Renal pelvis (tissue), 12 donors: Measurements from ENCODE around the gene FDPS. TPM values are rescaled to one million over a fixed set of nuclear protein-coding genes. Genes with fewer than 3 reads are reported as not detected.

Experiments used
- DNase-seq: peaks from one replicate; pipeline ENCODE4 v3.0.0-alpha.2; 2013
- long read RNA-seq, 16 experiments: transcript quantifications; one replicate each; lab custom pipeline, GENCODE V29; 2026
- polyA plus RNA-seq, 3 donors: library from polyadenylated mRNA; unstranded; fragments of 120-200 nt; gene quantifications; one replicate each; pipeline ENCODE4 v1.2.1, GENCODE V29; 2013; ENCODE audit not compliant: insufficient read length in 3 of 3

Gene FDPS
- 100 to 1,000 TPM; 183 to 207 (median 202) TPM for polyA plus RNA-seq
- long read RNA-seq, donor 1, transcript FDPS-221 (10 exons, 1,198 nt): minor isoform, 8 of 133 reads
- long read RNA-seq, donor 1, transcript FDPS-206 (10 exons, 1,178 nt): major isoform, 28 of 133 reads
- long read RNA-seq, donor 1, transcript FDPS-203 (10 exons, 1,256 nt): minor isoform, 14 of 133 reads
- long read RNA-seq, donor 1, transcript FDPS-214 (2 exons, 475 nt): minor isoform, 6 of 133 reads
- long read RNA-seq, donor 1, partial matches to known transcripts: 72 of 133 reads
- long read RNA-seq, donor 1, other reads (novel, unspliced or antisense): 0 of 133 reads
- long read RNA-seq, donor 2, transcript FDPS-221 (10 exons, 1,198 nt): minor isoform, 8 of 179 reads
- long read RNA-seq, donor 2, transcript FDPS-206 (10 exons, 1,178 nt): major isoform, 31 of 179 reads
- long read RNA-seq, donor 2, transcript FDPS-203 (10 exons, 1,256 nt): minor isoform, 19 of 179 reads
- long read RNA-seq, donor 2, transcript FDPS-214 (2 exons, 475 nt): minor isoform, 6 of 179 reads
- long read RNA-seq, donor 2, partial matches to known transcripts: 106 of 179 reads
- long read RNA-seq, donor 2, other reads (novel, unspliced or antisense): 0 of 179 reads
- long read RNA-seq, donor 3, transcript FDPS-214 (2 exons, 475 nt): minor isoform, 6 of 138 reads
- long read RNA-seq, donor 3, transcript FDPS-206 (10 exons, 1,178 nt): major isoform, 32 of 138 reads
- long read RNA-seq, donor 3, transcript FDPS-203 (10 exons, 1,256 nt): minor isoform, 17 of 138 reads
- long read RNA-seq, donor 3, transcript FDPS-221 (10 exons, 1,198 nt): minor isoform, 5 of 138 reads
- long read RNA-seq, donor 3, partial matches to known transcripts: 73 of 138 reads
- long read RNA-seq, donor 3, other reads (novel, unspliced or antisense): 0 of 138 reads
- long read RNA-seq, donor 4, transcript FDPS-206 (10 exons, 1,178 nt): major isoform, 36 of 187 reads
- long read RNA-seq, donor 4, transcript FDPS-203 (10 exons, 1,256 nt): minor isoform, 22 of 187 reads
- long read RNA-seq, donor 4, transcript FDPS-221 (10 exons, 1,198 nt): minor isoform, 9 of 187 reads
- long read RNA-seq, donor 4, transcript FDPS-214 (2 exons, 475 nt): minor isoform, 9 of 187 reads
- long read RNA-seq, donor 4, partial matches to known transcripts: 101 of 187 reads
- long read RNA-seq, donor 4, other reads (novel, unspliced or antisense): 0 of 187 reads
- long read RNA-seq, donor 5, transcript FDPS-206 (10 exons, 1,178 nt): major isoform, 17 of 58 reads
- long read RNA-seq, donor 5, transcript FDPS-203 (10 exons, 1,256 nt): minor isoform, 10 of 58 reads
- long read RNA-seq, donor 5, transcript FDPS-214 (2 exons, 475 nt): minor isoform, 6 of 58 reads
- long read RNA-seq, donor 5, partial matches to known transcripts: 23 of 58 reads
- long read RNA-seq, donor 5, other reads (novel, unspliced or antisense): 0 of 58 reads
- long read RNA-seq, donor 6, transcript FDPS-206 (10 exons, 1,178 nt): major isoform, 15 of 165 reads
- long read RNA-seq, donor 6, transcript FDPS-203 (10 exons, 1,256 nt): major isoform, 15 of 165 reads
- long read RNA-seq, donor 6, partial matches to known transcripts: 121 of 165 reads
- long read RNA-seq, donor 6, other reads (novel, unspliced or antisense): 0 of 165 reads
- long read RNA-seq, donor 7, transcript FDPS-214 (2 exons, 475 nt): minor isoform, 18 of 137 reads
- long read RNA-seq, donor 7, transcript FDPS-203 (10 exons, 1,256 nt): minor isoform, 11 of 137 reads
- long read RNA-seq, donor 7, transcript FDPS-206 (10 exons, 1,178 nt): major isoform, 29 of 137 reads
- long read RNA-seq, donor 7, partial matches to known transcripts: 71 of 137 reads
- long read RNA-seq, donor 7, other reads (novel, unspliced or antisense): 0 of 137 reads
- long read RNA-seq, donor 8, transcript FDPS-206 (10 exons, 1,178 nt): major isoform, 11 of 34 reads
- long read RNA-seq, donor 8, partial matches to known transcripts: 13 of 34 reads
- long read RNA-seq, donor 8, other reads (novel, unspliced or antisense): 0 of 34 reads
- long read RNA-seq, donor 9, transcript FDPS-206 (10 exons, 1,178 nt): major isoform, 36 of 202 reads
- long read RNA-seq, donor 9, transcript FDPS-221 (10 exons, 1,198 nt): minor isoform, 8 of 202 reads
- long read RNA-seq, donor 9, transcript FDPS-203 (10 exons, 1,256 nt): minor isoform, 20 of 202 reads
- long read RNA-seq, donor 9, transcript FDPS-214 (2 exons, 475 nt): minor isoform, 10 of 202 reads
- long read RNA-seq, donor 9, partial matches to known transcripts: 119 of 202 reads
- long read RNA-seq, donor 9, other reads (novel, unspliced or antisense): 0 of 202 reads
- long read RNA-seq, donor 10, transcript FDPS-221 (10 exons, 1,198 nt): minor isoform, 5 of 115 reads
- long read RNA-seq, donor 10, transcript FDPS-203 (10 exons, 1,256 nt): minor isoform, 9 of 115 reads
- long read RNA-seq, donor 10, transcript FDPS-215 (4 exons, 680 nt): minor isoform, 6 of 115 reads
- long read RNA-seq, donor 10, transcript FDPS-206 (10 exons, 1,178 nt): major isoform, 20 of 115 reads
- long read RNA-seq, donor 10, partial matches to known transcripts: 65 of 115 reads
- long read RNA-seq, donor 10, other reads (novel, unspliced or antisense): 0 of 115 reads
- long read RNA-seq, donor 11, transcript FDPS-206 (10 exons, 1,178 nt): major isoform, 15 of 73 reads
- long read RNA-seq, donor 11, transcript FDPS-203 (10 exons, 1,256 nt): minor isoform, 10 of 73 reads
- long read RNA-seq, donor 11, transcript FDPS-221 (10 exons, 1,198 nt): minor isoform, 7 of 73 reads
- long read RNA-seq, donor 11, transcript FDPS-214 (2 exons, 475 nt): minor isoform, 5 of 73 reads
- long read RNA-seq, donor 11, partial matches to known transcripts: 33 of 73 reads
- long read RNA-seq, donor 11, other reads (novel, unspliced or antisense): 0 of 73 reads
- long read RNA-seq, donor 12, transcript FDPS-214 (2 exons, 475 nt): minor isoform, 12 of 172 reads
- long read RNA-seq, donor 12, transcript FDPS-203 (10 exons, 1,256 nt): minor isoform, 20 of 172 reads
- long read RNA-seq, donor 12, transcript FDPS-206 (10 exons, 1,178 nt): major isoform, 27 of 172 reads
- long read RNA-seq, donor 12, transcript FDPS-221 (10 exons, 1,198 nt): minor isoform, 6 of 172 reads
- long read RNA-seq, donor 12, partial matches to known transcripts: 87 of 172 reads
- long read RNA-seq, donor 12, other reads (novel, unspliced or antisense): 0 of 172 reads
- long read RNA-seq, donor 13, transcript FDPS-221 (10 exons, 1,198 nt): minor isoform, 5 of 78 reads
- long read RNA-seq, donor 13, transcript FDPS-203 (10 exons, 1,256 nt): minor isoform, 8 of 78 reads
- long read RNA-seq, donor 13, transcript FDPS-206 (10 exons, 1,178 nt): major isoform, 15 of 78 reads
- long read RNA-seq, donor 13, partial matches to known transcripts: 39 of 78 reads
- long read RNA-seq, donor 13, other reads (novel, unspliced or antisense): 0 of 78 reads
- long read RNA-seq, donor 14: 0 reads
- long read RNA-seq, donor 15, transcript FDPS-203 (10 exons, 1,256 nt): minor isoform, 17 of 243 reads
- long read RNA-seq, donor 15, transcript FDPS-215 (4 exons, 680 nt): minor isoform, 11 of 243 reads
- long read RNA-seq, donor 15, transcript FDPS-221 (10 exons, 1,198 nt): minor isoform, 7 of 243 reads
- long read RNA-seq, donor 15, transcript FDPS-206 (10 exons, 1,178 nt): major isoform, 30 of 243 reads
- long read RNA-seq, donor 15, partial matches to known transcripts: 161 of 243 reads
- long read RNA-seq, donor 15, other reads (novel, unspliced or antisense): 0 of 243 reads
- long read RNA-seq, donor 16, transcript FDPS-221 (10 exons, 1,198 nt): minor isoform, 7 of 166 reads
- long read RNA-seq, donor 16, transcript FDPS-206 (10 exons, 1,178 nt): major isoform, 35 of 166 reads
- long read RNA-seq, donor 16, transcript FDPS-214 (2 exons, 475 nt): minor isoform, 14 of 166 reads
- long read RNA-seq, donor 16, transcript FDPS-203 (10 exons, 1,256 nt): minor isoform, 25 of 166 reads
- long read RNA-seq, donor 16, partial matches to known transcripts: 78 of 166 reads
- long read RNA-seq, donor 16, other reads (novel, unspliced or antisense): 0 of 166 reads

DNA sequence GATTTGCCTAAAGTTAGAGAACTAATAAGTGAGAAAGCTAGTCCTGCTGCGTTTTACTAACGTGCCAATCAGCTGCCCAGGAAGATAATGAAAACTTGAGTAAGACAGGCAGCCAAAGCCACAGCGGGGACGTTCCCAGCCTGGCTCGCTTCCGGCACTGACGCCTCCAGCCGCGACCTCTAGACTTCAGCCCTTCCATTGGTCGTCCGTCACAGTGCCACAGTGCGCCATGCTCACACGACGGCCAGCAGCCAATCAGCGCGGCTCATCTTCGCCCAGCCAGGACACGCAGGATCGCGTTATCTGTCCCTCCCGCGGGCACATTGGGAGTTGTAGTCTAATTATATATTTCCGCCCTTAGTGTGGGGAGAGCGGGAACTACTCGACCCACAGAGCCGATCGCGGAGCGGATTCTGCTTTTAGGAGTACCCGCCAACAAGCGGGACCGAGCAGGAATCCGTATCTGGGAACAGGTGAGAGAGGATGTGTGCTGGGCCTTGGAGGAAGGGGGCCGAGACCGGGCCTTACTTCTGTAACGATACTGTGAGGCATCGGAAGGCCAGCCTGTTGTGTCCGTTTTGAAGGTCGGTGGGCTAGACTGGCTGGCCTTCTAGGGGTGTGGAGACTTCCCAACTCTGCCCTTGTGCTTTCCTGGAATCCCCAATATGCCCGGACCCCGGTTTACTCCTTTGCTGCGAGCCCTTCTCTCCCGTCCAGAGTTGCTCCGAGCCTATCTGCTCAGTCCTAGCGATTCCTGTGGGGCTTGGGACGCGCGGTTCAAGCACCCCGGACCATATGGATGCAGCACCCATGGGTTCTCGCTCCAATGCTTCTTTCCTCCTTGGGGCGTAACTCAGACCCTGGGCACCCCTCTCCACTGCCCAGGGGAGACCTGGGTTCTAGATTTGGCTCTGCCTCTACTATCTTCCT is at the start of gene FDPS:
TSS of gene FDPS (plus strand) at position 374 of the 930 bp plus-strand sequence. CDS start 924 bp downstream, outside the sequence.
- DNase-seq: peak; percentile 99

DNA sequence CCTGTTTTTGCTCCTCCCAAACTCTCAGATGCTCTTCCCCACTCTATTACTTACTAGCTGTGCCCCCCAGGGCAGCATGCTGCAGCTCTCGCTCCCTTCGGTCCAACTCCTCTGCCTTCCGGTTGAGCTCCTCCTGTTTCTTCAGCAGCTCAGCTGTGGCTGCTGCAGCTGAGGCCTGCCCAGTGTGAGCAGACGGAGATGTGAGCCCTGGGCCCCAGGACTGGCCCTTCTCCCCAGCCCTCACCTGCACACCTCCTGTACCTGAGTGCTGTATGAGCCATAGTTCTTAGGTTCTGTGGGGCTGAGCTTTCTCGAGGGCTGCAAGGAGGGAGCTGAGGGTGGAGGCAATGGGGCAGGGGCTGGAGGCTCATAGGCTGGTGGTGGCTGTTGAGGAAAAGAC is 48.4 kb upstream of the FDPS start:
- DNase-seq: no peak

GRCh38 chr1:155261493-155261851 is 47.2 kb upstream of the FDPS start:
- no peak for DNase-seq

DNA sequence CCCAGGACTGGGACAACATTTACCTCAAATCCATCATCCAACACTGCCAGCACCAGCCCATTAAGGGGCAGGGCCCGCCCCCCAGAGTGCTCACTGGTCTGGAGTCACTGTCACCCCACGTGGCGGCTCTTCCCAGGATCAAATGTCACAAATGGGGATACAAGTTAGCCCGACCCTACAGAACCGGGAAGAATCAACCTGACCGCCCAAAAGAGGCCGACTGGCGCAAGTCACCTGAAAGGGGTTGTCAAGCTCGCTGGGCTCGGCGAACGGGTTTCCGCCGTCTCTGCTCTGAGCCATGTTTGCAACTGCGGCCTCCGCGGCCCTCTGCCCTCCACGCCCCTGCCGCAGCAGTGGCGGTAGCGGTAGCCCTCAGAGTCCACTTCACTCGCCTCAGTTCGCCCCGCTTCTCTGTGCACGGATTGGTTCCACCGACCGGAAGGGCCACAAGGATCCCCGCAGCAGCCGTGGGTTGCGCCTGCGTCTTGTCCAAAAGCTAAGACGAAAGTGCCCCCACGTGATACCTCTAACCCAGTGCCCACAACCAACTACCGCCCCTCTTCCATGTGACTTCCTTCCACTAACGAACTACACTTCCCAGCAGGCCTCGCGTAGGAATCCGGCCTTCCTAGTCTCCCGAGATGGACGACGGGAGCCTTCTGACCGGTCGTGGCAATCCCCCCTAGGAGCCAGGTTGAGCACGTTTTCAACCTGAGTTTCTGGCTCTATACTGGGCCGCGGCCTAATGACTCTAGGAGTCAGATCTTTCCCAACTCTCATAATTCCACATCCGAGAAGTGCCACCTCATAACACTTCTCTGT is 46.6 kb upstream of the FDPS start, which contains the start of gene SCAMP3:
TSS of gene SCAMP3 (minus strand) at position 509 of the 822 bp plus-strand sequence. CDS start at position 300, 209 bp downstream.
- peak; percentile 98 for DNase-seq

DNA sequence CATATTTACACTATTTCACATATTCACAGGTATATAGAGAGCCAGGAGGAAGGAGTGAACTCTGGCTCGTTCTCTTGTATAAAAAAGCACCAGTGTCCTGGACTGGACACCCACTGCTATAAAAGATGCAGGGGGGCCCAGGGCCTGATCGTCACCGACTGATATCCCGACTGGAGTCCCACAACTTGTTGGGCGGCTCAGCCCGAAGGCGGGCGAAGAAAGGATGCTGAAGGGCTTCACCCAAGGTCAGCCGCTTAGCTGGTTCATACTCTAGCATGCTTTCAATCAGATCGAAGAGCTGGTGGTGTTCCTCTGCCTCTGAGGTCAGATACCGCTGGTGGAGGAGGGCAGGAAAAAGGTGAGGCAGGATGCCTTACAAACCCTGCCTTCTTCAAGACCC is 45.6 kb upstream of the FDPS start:
- DNase-seq: no peak

GRCh38 chr1:155266553-155266952 is 42.1 kb upstream of the FDPS start:
- no peak for DNase-seq

DNA sequence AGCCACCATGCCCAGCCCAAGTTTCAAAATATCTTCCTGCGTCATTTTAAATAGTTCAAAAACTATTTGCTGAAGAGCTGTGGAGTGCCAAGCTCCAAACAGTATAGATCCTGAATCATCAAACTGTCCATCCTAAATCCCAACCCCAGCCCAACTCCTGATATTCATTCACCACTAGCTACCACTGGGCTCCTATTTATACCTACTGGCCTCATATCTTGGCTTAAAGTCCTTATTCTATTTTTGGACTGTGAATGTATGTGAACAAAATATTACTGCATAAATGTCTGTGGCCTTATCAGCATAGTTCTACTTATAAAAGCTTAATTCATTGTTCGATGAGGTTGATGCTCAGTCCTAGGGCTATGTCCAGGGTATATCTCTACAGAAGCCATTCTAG is 41.3 kb upstream of the FDPS start:
- DNase-seq: no peak

DNA sequence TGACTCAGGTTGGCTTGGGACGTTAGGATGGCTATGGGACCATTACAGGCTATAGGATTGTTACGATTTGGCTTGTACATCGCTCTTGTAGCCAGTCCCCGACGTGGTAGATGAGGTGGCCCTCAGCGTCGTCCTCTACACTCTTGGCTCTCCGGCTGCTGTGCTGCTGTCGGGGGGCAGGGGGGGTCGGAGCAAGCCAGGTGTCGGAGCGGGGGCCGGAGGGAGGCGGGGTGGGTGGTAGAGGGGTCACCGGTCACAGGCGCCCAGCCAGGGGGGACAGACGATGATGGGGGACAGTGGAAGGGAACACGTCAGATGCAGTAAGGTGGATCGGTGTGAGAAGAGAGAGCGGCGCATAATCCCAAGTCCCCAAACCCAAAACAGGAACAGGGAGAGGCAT is 40.0 kb upstream of the FDPS start:
- no peak for DNase-seq

GRCh38 chr1:155269381-155269780 is 39.3 kb upstream of the FDPS start:
- no peak for DNase-seq

- peak; percentile 54 for DNase-seq
Observed at GRCh38 chr1:155272466-155273342, 36.0 kb upstream of the FDPS start.

GRCh38 chr1:155273343-155274245 is 35.1 kb upstream of the FDPS start, which contains the start of gene CLK2:
Gene CLK2, minus strand, starts transcription at chr1:155273504. Its CDS starts 2,527 bp downstream, at chr1:155270977.
- DNase-seq: peak; percentile 96
